ENCODE data around the gene TOMM40L. TPM values are rescaled to one million over a fixed set of nuclear protein-coding genes. Genes with fewer than 3 reads are reported as not detected.

The TOMM40L gene
- total RNA-seq, 1 experiment from 2014 or later = 9.2 TPM

DNA sequence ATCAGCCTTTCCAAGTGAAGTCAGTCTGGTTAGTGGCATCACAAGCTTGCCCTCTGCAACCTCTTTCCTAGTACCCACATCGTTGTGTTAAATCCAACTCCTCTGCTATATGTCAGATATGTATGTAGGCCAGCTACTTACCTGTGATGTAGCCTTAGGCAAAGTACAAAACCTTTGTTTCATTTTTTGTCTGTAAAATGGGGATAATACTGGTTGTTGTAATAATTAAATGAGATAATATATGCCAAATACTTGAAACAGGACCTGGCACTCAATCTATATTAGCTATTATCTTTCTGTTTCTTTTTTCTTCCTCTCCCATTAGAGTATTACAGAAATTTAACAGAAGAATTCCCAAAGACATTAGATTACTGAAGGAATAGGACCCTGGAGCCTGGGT is 33.9 kb downstream of the TOMM40L start:
- no peak for TF ChIP-seq POLR2AphosphoS5 (IDR thresholded peaks at IDR 0.05; ENCODE audit: low read depth, low read length)
- no peak for TF ChIP-seq SIN3A (IDR thresholded peaks at IDR 0.05; ENCODE audit: borderline replicate concordance, insufficient read depth, low read depth, low read length)
- TF ChIP-seq, protein P1, sequence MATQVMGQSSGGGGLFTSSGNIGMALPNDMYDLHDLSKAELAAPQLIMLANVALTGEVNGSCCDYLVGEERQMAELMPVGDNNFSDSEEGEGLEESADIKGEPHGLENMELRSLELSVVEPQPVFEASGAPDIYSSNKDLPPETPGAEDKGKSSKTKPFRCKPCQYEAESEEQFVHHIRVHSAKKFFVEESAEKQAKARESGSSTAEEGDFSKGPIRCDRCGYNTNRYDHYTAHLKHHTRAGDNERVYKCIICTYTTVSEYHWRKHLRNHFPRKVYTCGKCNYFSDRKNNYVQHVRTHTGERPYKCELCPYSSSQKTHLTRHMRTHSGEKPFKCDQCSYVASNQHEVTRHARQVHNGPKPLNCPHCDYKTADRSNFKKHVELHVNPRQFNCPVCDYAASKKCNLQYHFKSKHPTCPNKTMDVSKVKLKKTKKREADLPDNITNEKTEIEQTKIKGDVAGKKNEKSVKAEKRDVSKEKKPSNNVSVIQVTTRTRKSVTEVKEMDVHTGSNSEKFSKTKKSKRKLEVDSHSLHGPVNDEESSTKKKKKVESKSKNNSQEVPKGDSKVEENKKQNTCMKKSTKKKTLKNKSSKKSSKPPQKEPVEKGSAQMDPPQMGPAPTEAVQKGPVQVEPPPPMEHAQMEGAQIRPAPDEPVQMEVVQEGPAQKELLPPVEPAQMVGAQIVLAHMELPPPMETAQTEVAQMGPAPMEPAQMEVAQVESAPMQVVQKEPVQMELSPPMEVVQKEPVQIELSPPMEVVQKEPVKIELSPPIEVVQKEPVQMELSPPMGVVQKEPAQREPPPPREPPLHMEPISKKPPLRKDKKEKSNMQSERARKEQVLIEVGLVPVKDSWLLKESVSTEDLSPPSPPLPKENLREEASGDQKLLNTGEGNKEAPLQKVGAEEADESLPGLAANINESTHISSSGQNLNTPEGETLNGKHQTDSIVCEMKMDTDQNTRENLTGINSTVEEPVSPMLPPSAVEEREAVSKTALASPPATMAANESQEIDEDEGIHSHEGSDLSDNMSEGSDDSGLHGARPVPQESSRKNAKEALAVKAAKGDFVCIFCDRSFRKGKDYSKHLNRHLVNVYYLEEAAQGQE (IDR thresholded peaks at IDR 0.05; ENCODE audit: insufficient read depth in 1 of 2, low read depth in 2 of 2, low read length in 1 of 2) = no peak
- TF ChIP-seq, protein P2, sequence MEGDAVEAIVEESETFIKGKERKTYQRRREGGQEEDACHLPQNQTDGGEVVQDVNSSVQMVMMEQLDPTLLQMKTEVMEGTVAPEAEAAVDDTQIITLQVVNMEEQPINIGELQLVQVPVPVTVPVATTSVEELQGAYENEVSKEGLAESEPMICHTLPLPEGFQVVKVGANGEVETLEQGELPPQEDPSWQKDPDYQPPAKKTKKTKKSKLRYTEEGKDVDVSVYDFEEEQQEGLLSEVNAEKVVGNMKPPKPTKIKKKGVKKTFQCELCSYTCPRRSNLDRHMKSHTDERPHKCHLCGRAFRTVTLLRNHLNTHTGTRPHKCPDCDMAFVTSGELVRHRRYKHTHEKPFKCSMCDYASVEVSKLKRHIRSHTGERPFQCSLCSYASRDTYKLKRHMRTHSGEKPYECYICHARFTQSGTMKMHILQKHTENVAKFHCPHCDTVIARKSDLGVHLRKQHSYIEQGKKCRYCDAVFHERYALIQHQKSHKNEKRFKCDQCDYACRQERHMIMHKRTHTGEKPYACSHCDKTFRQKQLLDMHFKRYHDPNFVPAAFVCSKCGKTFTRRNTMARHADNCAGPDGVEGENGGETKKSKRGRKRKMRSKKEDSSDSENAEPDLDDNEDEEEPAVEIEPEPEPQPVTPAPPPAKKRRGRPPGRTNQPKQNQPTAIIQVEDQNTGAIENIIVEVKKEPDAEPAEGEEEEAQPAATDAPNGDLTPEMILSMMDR (IDR thresholded peaks at IDR 0.05) = no peak
- TF ChIP-seq TCF7L2 (IDR thresholded peaks at IDR 0.05; ENCODE audit: low read depth, low read length) = no peak
- Histone ChIP-seq H3K4me1 (ENCODE audit: control insufficient read depth, insufficient read depth, low read length) (no peaks in the 10 kb centered on the region; the same call in 1 of the 2 replicates), H3K27me3 (ENCODE audit: control insufficient read depth, insufficient read depth, low read length) (peaks cover 22% of the 10 kb centered on the region), H3K9me3 (ENCODE audit: control insufficient read depth, insufficient read depth, low read depth, low read length) (no peaks in the 10 kb centered on the region; the same call in 1 of the 2 replicates), H3K27ac (ENCODE audit: low read length) (no peak overlapping the region), H3K36me3 (ENCODE audit: control insufficient read depth, insufficient read depth, low read length) (no peaks in the 10 kb centered on the region), H3K4me3 (ENCODE audit: low read depth in 2 of 2, low read length in 2 of 2) (no peak overlapping the region)
- no TSS peak for BruUV-seq (replicated peaks)
- POLR2A ChIA-PET = no interaction called here
- no peak for ATAC-seq
- intact Hi-C loops (cut with micrococcal nuclease; ENCODE audit: unreplicated experiment) (no loop called here), in situ Hi-C loops (cut with HindIII; ENCODE audit: low pct_unique_long_range_greater_than_20kb, low sequenced_read_pairs) (no loop called here)
- CTCF ChIA-PET = no interaction called here
- no peak for DNase-seq (ENCODE audit: low read depth, low spot score)

DNA sequence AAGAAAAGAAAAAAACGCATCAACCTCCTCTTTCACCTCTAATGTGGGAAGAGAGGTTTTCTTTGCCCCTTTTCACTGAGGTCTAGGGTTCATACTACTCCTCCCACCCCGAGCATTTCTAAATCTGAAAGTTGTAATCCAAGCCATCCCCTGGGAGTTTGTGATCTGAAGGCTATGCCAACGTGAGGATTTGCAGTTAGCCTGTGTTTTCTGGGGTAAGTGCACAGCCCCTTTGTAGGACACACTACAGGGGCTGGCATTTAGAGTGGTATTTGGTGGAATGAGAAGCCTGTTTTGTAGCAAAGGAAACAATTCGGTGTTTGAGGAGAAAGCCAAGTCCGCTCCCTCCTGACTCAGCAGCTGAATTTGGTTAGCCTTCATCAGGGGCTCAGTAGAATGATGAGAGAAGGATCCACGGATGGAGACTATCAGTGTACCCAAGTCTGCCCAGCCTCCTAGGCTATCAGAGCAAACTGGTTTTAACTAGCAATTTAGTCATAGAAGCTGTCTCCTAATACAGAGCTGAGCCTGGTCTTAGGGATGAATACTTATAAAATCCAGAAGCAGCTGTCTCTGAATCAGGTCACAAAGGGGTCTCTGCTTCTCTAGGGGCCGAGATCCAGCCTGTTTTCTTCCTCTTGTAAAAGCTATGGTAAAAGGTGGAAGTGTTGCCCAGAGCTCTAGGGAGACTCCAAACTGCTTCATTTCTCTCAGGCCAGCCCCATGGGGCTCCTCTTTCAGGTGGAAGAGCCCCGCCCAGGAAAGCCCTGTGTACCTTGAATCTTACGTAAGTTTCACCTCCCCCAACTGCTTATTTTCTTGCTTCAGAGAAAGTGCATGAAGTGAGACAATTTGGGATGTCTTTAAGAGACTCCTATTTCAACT is 34.8 kb downstream of the TOMM40L start:
- POLR2A ChIA-PET = no interaction called here

More for the DNA sequence above, 34.8 kb downstream of the TOMM40L start:
- intact Hi-C loops (cut with micrococcal nuclease; ENCODE audit: unreplicated experiment) (no loop called here), in situ Hi-C loops (cut with HindIII; ENCODE audit: low pct_unique_long_range_greater_than_20kb, low sequenced_read_pairs) (no loop called here)
- Histone ChIP-seq H3K36me3 (ENCODE audit: control insufficient read depth, insufficient read depth, low read length) (no peaks in the 10 kb centered on the region), H3K9me3 (ENCODE audit: control insufficient read depth, insufficient read depth, low read depth, low read length) (no peaks in the 10 kb centered on the region; the same call in 1 of the 2 replicates), H3K27me3 (ENCODE audit: control insufficient read depth, insufficient read depth, low read length) (peaks cover 22% of the 10 kb centered on the region), H3K27ac (ENCODE audit: low read length) (no peak overlapping the region), H3K4me3 (ENCODE audit: low read depth in 2 of 2, low read length in 2 of 2) (no peak overlapping the region), H3K4me1 (ENCODE audit: control insufficient read depth, insufficient read depth, low read length) (no peaks in the 10 kb centered on the region; the same call in 1 of the 2 replicates)
- CTCF ChIA-PET = no interaction called here
- DNase-seq (ENCODE audit: low read depth, low spot score) (no peak), ATAC-seq (no peak)
- BruUV-seq (replicated peaks) = no TSS peak
- TF ChIP-seq POLR2AphosphoS5 (IDR thresholded peaks at IDR 0.05; ENCODE audit: low read depth, low read length) (no peak), SIN3A (IDR thresholded peaks at IDR 0.05; ENCODE audit: borderline replicate concordance, insufficient read depth, low read depth, low read length) (no peak), TCF7L2 (IDR thresholded peaks at IDR 0.05; ENCODE audit: low read depth, low read length) (no peak)
- TF ChIP-seq, protein P2 (IDR thresholded peaks at IDR 0.05) = no peak
- TF ChIP-seq, protein P1 (IDR thresholded peaks at IDR 0.05; ENCODE audit: insufficient read depth in 1 of 2, low read depth in 2 of 2, low read length in 1 of 2) = no peak

Data from Panc1 (cell line).